Nephron (organoid): ENCODE results near the gene TMEM259.

Experiments
- H3K27ac Mint-ChIP-seq, 3 experiments: 2 replicates each; pipeline ENCODE4 v1.8.0; 2020; ENCODE audit warnings: mixed read lengths in 3 of 3, mild to moderate bottlenecking in 2 of 3, moderate library complexity in 1 of 3
- H3K27me3 Mint-ChIP-seq: 2 replicates; pipeline ENCODE4 v1.8.0; 2021; ENCODE audit warnings: low read depth, mild to moderate bottlenecking, moderate library complexity, mixed read lengths
- H3K36me3 Mint-ChIP-seq: 2 replicates; pipeline ENCODE4 v1.8.0; 2020; ENCODE audit warnings: low read depth, mixed read lengths
- H3K4me1 Mint-ChIP-seq: 2 replicates; pipeline ENCODE4 v1.8.0; 2020; ENCODE audit warnings: mixed read lengths
- H3K4me3 Mint-ChIP-seq, 3 experiments: 2 replicates each; pipeline ENCODE4 v1.8.0; 2020; ENCODE audit warnings: mild to moderate bottlenecking in 3 of 3, mixed read lengths in 3 of 3, moderate library complexity in 2 of 3
- H3K9me3 Mint-ChIP-seq: 2 replicates; pipeline ENCODE4 v1.8.0; 2020; ENCODE audit warnings: mixed read lengths
- CTCF ChIP-seq, 3 experiments: fragments of 200-600 bp; sonication (generic); IDR thresholded peaks; one replicate each; pipeline ENCODE4 v1.5.0; 2021; ENCODE audit warnings: antibody characterized with exemption in 3 of 3; ENCODE audit not compliant: unreplicated experiment in 3 of 3

Gene TMEM259

GRCh38 chr19:1020868-1021425, at the start of gene TMEM259:
TMEM259 (minus strand) TSS chr19:1021123; CDS start chr19:1020996, 127 bp downstream.
- Mint-ChIP-seq H3K9me3 (no peaks in the 10 kb centered on the region), H3K27me3 (peaks cover 3% of the 10 kb centered on the region), H3K27ac (peak within 1 kb of the TSS; percentile 98 to 99 (median 99)), H3K4me3 (peak within 1 kb of the TSS; percentile 89 to 94 (median 92)), H3K4me1 (peaks cover 16% of the 10 kb centered on the region), H3K36me3 (no peaks in the 10 kb centered on the region)
- no peak for TF ChIP-seq CTCF (IDR thresholded peaks at IDR 0.05; ENCODE audit: unreplicated experiment in 3 of 3)

GRCh38 chr19:1070576-1070930, 49.6 kb upstream of the TMEM259 start:
- no peaks in the 10 kb centered on the region for H3K9me3 Mint-ChIP-seq
- H3K27me3 Mint-ChIP-seq: peaks cover 72% of the 10 kb centered on the region

GRCh38 chr19:1069009-1069779, 48.3 kb upstream of the TMEM259 start:
- no peak for TF ChIP-seq CTCF (IDR thresholded peaks at IDR 0.05; ENCODE audit: unreplicated experiment in 3 of 3)
- Mint-ChIP-seq H3K4me1 (peaks cover 6% of the 10 kb centered on the region), H3K36me3 (no peaks in the 10 kb centered on the region), H3K27ac (no peak overlapping the region), H3K27me3 (peaks cover 82% of the 10 kb centered on the region), H3K9me3 (no peaks in the 10 kb centered on the region), H3K4me3 (peak overlapping the region; percentile 1 to 30 (median 17))

More at GRCh38 chr19:1070576-1070930, 49.6 kb upstream of the TMEM259 start:
- Mint-ChIP-seq H3K27ac (no peak overlapping the region), H3K36me3 (no peaks in the 10 kb centered on the region), H3K4me3 (no peak overlapping the region), H3K4me1 (peaks cover 6% of the 10 kb centered on the region)
- no peak for TF ChIP-seq CTCF (IDR thresholded peaks at IDR 0.05; ENCODE audit: unreplicated experiment in 3 of 3)

GRCh38 chr19:1068009-1069001, 47.4 kb upstream of the TMEM259 start:
- peaks cover 6% of the 10 kb centered on the region for H3K4me1 Mint-ChIP-seq
- H3K4me3 Mint-ChIP-seq: peak overlapping the region; percentile 1 to 56 (median 17)
- no peak for TF ChIP-seq CTCF (IDR thresholded peaks at IDR 0.05; ENCODE audit: unreplicated experiment in 3 of 3)
- H3K9me3 Mint-ChIP-seq: no peaks in the 10 kb centered on the region
- H3K27me3 Mint-ChIP-seq: peaks cover 80% of the 10 kb centered on the region
- H3K27ac Mint-ChIP-seq: no peak overlapping the region
- H3K36me3 Mint-ChIP-seq: no peaks in the 10 kb centered on the region

GRCh38 chr19:1067341-1067957, 46.5 kb upstream of the TMEM259 start:
- peaks cover 6% of the 10 kb centered on the region for H3K4me1 Mint-ChIP-seq
- no peaks in the 10 kb centered on the region for H3K9me3 Mint-ChIP-seq
- TF ChIP-seq CTCF (IDR thresholded peaks at IDR 0.05; ENCODE audit: unreplicated experiment in 3 of 3): no peak
- peak overlapping the region; percentile 46 to 56 (median 53) for H3K4me3 Mint-ChIP-seq
- no peaks in the 10 kb centered on the region for H3K36me3 Mint-ChIP-seq
- H3K27me3 Mint-ChIP-seq: peaks cover 73% of the 10 kb centered on the region
- H3K27ac Mint-ChIP-seq: no peak overlapping the region
